ENCODE measurements around the gene NDNF.

NDNF gene

GRCh38 chr4:121070274-121070673 is 2.1 kb downstream of the NDNF start:
- DNase-seq: no peak

GRCh38 chr4:121069430-121069829 is 2.9 kb downstream of the NDNF start:
- no peak for DNase-seq

GRCh38 chr4:121064482-121064881 is 7.9 kb downstream of the NDNF start:
- no peak for DNase-seq

- no peak for DNase-seq
Measured at GRCh38 chr4:121062521-121062920, 9.8 kb downstream of the NDNF start.

GRCh38 chr4:121061861-121062260 is 10.5 kb downstream of the NDNF start:
- DNase-seq: no peak

GRCh38 chr4:121061215-121061614 is 11.1 kb downstream of the NDNF start:
- no peak for DNase-seq

- no peak for DNase-seq
Measured at GRCh38 chr4:121057466-121057922, 14.8 kb downstream of the NDNF start.

GRCh38 chr4:121056066-121056465 is 16.3 kb downstream of the NDNF start:
- DNase-seq: no peak

GRCh38 chr4:121054373-121054772 is 18.0 kb downstream of the NDNF start:
- DNase-seq: no peak

GRCh38 chr4:121053601-121054143 is 18.7 kb downstream of the NDNF start:
- no peak for DNase-seq

- DNase-seq: no peak
Measured at GRCh38 chr4:121050300-121050699, 22.0 kb downstream of the NDNF start.

- no peak for DNase-seq
Measured at GRCh38 chr4:121049072-121049599, 23.2 kb downstream of the NDNF start.

GRCh38 chr4:121048165-121048564 is 24.2 kb downstream of the NDNF start:
- no peak for DNase-seq

GRCh38 chr4:121041307-121042090 is 30.8 kb downstream of the NDNF start:
- DNase-seq: no peak

- no peak for DNase-seq
Measured at GRCh38 chr4:121034017-121034416, 38.3 kb downstream of the NDNF start.

- no peak for DNase-seq
Measured at GRCh38 chr4:121030711-121031110, 41.6 kb downstream of the NDNF start.

- DNase-seq: no peak
Measured at GRCh38 chr4:121030131-121030530, 42.2 kb downstream of the NDNF start.

GRCh38 chr4:121026034-121026433 is 46.3 kb downstream of the NDNF start:
- no peak for DNase-seq

GRCh38 chr4:121025540-121025939 is 46.8 kb downstream of the NDNF start:
- DNase-seq: no peak

GRCh38 chr4:121018543-121018942 is 53.8 kb downstream of the NDNF start:
- no peak for DNase-seq

- no peak for DNase-seq
Measured at GRCh38 chr4:121016611-121017010, 55.7 kb downstream of the NDNF start.

GRCh38 chr4:121015421-121015820 is 56.9 kb downstream of the NDNF start:
- DNase-seq: no peak

- no peak for DNase-seq
Measured at GRCh38 chr4:121014544-121014943, 57.8 kb downstream of the NDNF start.

- no peak for DNase-seq
Measured at GRCh38 chr4:121011780-121012340, 60.5 kb downstream of the NDNF start.

Data from DMS153 (cell line).